ENCODE measurements around the gene SUPT6H.

Gene SUPT6H

DNA sequence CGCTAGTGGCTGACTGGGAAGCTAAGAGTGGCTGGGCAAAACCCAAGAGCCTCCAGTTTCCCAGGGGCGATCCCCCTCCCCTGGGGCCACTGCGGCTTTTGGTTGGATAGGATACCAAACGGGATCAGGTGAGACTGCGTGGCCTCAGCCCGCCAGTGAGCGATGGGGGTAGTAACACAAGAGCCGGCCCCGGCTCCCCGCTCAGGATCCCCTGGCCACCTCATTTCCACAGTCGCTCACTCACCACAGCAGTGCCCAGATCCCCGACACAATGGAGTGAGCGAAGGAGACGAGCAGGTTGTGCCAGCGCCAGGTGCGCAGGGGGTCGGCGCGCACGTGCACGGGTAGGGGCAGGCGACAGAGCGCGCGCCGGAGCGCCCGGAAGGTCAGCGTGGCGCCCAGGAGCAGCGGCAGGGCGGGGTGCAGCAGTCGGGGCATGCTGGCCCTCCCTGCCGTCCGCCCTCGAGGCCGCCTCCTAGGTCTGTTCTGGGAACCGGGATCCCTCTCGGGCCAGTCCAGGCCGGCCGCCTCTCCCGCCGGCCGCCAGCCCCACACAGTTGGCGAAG is 63.7 kb downstream of the SUPT6H start:
- H3K27ac ChIP-seq: peak overlapping the region; percentile 99
- TF ChIP-seq ZFX (IDR thresholded peaks at IDR 0.05; ENCODE audit: borderline replicate concordance): no peak

DNA sequence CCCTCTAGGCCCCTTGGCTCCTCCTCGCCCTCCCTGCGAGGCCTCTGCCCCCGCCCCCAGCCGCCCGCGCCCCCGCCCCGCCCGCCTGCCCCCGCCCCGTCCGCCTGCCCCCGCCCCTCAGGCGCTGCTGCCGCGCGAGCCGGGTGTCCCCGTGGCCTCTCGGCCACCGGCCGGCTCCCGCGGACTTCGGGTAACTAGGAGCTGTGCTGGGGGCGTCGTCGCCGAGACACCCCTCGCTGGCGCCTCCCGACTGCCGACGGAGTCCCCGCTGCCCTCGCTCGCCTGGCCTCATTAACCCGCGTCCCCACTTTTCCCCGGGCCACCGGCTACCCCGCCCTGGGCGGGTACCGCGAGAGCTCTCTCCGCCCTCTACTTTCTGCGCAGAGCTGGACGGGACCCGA is 64.2 kb downstream of the SUPT6H start, which contains the start of gene TLCD1:
Gene TLCD1 (minus strand): TSS at position 8 of the 401 bp plus-strand sequence. CDS start 136 bp downstream, outside the sequence.
- TF ChIP-seq ZFX (IDR thresholded peaks at IDR 0.05; ENCODE audit: borderline replicate concordance): no peak
- TF ChIP-seq, protein P1, sequence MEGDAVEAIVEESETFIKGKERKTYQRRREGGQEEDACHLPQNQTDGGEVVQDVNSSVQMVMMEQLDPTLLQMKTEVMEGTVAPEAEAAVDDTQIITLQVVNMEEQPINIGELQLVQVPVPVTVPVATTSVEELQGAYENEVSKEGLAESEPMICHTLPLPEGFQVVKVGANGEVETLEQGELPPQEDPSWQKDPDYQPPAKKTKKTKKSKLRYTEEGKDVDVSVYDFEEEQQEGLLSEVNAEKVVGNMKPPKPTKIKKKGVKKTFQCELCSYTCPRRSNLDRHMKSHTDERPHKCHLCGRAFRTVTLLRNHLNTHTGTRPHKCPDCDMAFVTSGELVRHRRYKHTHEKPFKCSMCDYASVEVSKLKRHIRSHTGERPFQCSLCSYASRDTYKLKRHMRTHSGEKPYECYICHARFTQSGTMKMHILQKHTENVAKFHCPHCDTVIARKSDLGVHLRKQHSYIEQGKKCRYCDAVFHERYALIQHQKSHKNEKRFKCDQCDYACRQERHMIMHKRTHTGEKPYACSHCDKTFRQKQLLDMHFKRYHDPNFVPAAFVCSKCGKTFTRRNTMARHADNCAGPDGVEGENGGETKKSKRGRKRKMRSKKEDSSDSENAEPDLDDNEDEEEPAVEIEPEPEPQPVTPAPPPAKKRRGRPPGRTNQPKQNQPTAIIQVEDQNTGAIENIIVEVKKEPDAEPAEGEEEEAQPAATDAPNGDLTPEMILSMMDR (IDR thresholded peaks at IDR 0.05): no peak
- H3K27ac ChIP-seq: peak within 1 kb of the TSS; percentile 99

DNA sequence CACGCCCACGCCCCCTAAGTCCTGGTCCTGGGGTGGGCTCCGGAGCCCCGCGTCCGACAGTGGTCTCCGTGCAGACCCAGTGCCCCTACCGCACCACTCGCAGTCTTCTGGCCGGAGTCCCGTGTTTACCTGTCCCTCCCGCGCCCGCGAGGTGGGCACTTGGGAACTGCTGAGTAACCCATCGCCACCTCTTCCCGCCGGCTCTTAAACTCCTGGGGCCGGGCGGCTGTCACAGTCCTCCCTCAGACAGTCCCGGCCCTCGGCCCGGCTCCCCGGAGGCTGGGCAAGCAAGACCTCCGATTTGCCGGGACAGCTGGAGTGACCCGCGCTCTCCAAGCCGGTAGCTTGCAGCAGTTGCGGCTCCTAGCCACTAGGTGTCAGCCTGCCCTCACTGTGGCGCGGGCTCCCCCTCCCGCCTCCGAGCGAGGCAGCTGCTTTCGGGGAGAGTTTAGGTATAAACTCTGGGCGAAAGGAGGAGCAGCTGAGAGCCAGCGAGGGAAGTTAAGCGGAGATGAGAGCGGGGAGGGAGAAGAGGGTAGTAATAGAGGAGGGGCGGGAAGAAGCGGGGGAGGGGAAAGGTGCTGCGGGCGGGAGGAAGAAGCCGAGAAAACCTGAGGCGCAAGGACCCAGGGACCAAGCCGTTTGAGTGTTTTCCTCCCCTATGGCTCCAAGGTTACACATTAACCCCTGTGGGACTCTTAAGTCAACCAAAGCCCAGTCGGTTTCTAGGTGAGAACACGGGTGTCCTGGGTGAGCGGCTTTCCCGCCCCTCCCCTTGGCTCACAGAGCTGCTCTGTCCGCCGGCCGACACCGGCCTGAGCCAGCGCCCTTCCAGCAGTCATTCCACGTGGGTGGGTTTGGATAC is 64.9 kb downstream of the SUPT6H start:
- no peak for TF ChIP-seq ZFX (IDR thresholded peaks at IDR 0.05; ENCODE audit: borderline replicate concordance)
- TF ChIP-seq, protein P1 (IDR thresholded peaks at IDR 0.05): peak; percentile 98
- peak overlapping the region; percentile 99 for H3K27ac ChIP-seq

DNA sequence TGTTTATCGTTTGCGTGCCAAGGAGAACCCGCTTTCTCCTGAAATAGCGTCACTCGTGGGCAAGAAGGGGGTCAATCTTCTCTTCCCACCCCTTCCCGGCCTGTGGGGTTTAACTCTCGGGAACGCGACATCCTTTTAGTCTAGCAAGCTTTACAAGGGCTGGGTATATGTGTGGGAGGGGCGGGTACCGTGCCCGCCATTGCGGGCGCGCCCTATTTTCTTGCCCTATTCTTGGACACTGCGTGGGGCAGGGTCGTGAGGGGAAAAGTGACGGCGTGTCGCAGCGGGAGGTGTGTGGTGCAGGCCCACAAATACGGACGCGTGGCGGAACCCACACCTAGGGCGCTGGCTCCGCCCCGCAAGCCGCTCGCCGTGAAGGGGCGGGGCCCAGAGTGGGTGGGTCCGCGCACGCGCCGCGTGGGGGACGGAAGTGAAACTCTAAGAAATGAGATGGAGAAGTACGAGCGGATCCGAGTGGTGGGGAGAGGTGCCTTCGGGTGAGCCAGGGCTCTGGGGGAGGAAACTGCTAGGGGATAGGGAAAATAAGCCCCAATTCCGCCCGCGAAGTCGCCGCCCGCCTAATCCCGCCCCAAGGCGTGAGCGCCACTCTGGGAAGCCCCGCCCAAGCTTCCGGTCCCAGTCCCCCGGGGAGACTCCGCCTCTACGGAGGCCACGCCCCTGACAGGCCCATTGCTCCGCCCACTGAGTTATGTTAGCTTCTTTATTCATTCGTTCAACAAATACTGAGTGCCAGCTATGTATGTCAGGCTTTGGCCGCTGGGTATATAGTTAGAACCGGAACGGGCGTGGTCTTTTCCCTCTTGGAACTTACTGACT is 66.6 kb downstream of the SUPT6H start, which contains the start of gene NEK8:
Gene NEK8 (plus strand): TSS at position 425 of the 837 bp plus-strand sequence. CDS start 26 bp downstream, at position 451.
- H3K27ac ChIP-seq: peak within 1 kb of the TSS; percentile 99
- no peak for TF ChIP-seq ZFX (IDR thresholded peaks at IDR 0.05; ENCODE audit: borderline replicate concordance)
- TF ChIP-seq, protein P1 (IDR thresholded peaks at IDR 0.05): no peak

DNA sequence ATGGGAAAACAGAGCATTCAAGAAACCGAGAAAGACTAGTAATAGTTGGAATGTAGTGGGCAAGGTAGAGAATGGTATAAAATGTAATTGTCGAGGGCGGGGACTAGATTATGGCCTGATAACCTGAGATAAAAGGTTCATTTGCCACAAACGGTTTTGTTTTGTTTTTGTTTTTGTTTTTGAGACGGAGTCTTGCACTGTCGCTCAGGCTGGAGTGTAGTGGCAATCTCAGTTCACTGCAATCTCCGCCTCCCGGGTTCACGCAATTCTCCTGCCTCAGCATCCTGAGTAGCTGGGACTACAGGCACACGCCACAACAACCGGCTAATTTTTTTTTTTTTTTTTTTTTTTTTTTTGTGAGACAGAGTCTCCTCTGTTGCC is 67.9 kb downstream of the SUPT6H start:
- no peak for TF ChIP-seq ZFX (IDR thresholded peaks at IDR 0.05; ENCODE audit: borderline replicate concordance)
- TF ChIP-seq, protein P1 (IDR thresholded peaks at IDR 0.05): no peak
- H3K27ac ChIP-seq: peak overlapping the region; percentile 99

DNA sequence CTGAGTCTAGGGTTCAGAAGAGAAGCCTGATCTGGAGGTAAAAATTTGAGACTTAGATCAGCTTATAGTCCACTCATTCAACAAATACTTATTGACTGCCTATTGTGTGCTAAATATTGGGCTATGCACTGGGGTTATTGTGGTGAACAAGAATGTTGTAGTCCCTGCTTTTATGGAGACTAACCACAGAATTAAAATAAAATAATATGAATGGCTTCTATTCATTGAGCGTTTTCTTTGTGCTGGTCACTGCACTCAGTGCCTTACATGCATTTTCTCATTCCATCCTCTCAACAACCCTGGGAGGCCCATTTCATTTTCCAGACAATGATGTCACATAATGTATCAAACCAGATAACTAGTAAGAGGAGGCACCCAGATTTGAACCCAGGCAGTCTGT is 71.3 kb downstream of the SUPT6H start:
- no peak for TF ChIP-seq ZFX (IDR thresholded peaks at IDR 0.05; ENCODE audit: borderline replicate concordance)
- TF ChIP-seq, protein P1 (IDR thresholded peaks at IDR 0.05): no peak
- H3K27ac ChIP-seq: no peak overlapping the region

DNA sequence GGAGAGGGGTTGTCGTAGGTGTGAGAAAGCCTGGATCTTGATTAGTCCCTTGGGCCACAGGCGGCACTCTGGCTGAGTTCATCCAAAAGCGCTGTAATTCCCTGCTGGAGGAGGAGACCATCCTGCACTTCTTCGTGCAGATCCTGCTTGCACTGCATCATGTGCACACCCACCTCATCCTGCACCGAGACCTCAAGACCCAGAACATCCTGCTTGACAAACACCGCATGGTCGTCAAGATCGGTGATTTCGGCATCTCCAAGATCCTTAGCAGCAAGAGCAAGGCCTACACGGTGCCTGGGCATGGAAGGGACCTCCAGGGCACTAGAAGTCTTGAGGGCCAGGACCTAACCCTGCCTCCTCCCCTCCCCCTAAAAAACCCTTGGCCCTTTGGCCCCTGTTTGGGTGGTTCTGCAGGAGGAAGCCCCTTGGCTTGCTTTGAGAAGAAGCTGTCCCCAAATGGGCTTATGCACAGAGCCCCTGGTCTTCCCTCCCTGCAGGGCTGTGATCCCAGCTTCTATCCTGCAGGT is 72.8 kb downstream of the SUPT6H start:
- no peak for TF ChIP-seq ZFX (IDR thresholded peaks at IDR 0.05; ENCODE audit: borderline replicate concordance)
- TF ChIP-seq, protein P1 (IDR thresholded peaks at IDR 0.05): no peak
- no peak overlapping the region for H3K27ac ChIP-seq

All from 22Rv1 (cell line).